Colonic mucosa (tissue), 4 donors: ENCODE measurements around the gene THSD7B. TPM values are rescaled to one million over a fixed set of nuclear protein-coding genes. Genes with fewer than 3 reads are reported as not detected.

Experiments used
- DNase-seq: peaks from one replicate; pipeline ENCODE4 v3.0.0-alpha.2; 2020
- H3K27ac ChIP-seq: fragments of 200-600 bp; one replicate; pipeline ENCODE4 v1.8.0; 2021
- H3K27me3 ChIP-seq: fragments of 200-600 bp; one replicate; pipeline ENCODE4 v1.8.0; 2021
- H3K36me3 ChIP-seq: fragments of 200-600 bp; one replicate; pipeline ENCODE4 v1.8.0; 2021
- H3K4me1 ChIP-seq: fragments of 200-600 bp; one replicate; pipeline ENCODE4 v1.8.0; 2021; ENCODE audit warnings: mild to moderate bottlenecking
- H3K4me3 ChIP-seq: fragments of 200-600 bp; one replicate; pipeline ENCODE4 v1.8.0; 2021
- H3K9ac ChIP-seq, 2 donors: one replicate each; pipeline ENCODE4 v1.7.0; 2013; ENCODE audit warnings: control low read depth in 2 of 2, low read depth in 2 of 2, low read length in 2 of 2
- H3K9me3 ChIP-seq: fragments of 200-600 bp; one replicate; pipeline ENCODE4 v1.8.0; 2021
- intact Hi-C: fragments of 100-400 bp; cut with DNase I; formaldehyde crosslinking; loops from one replicate; pipeline ENCODE4 v1.14.1; 2022
- total RNA-seq, 2 donors: library from RNA; stranded (reverse); fragmentation: NEBNext Ultra II Directional in 1 of 2; extraction: Animal tissue kit (Norgen Biotek cat#: 25700) in 1 of 2; gene quantifications; one replicate each; pipeline ENCODE4 v1.2.1, GENCODE V29; 2021
- TF ChIP-seq, protein P1 (sequence below): fragments of 200-600 bp; IDR thresholded peaks from one replicate; pipeline ENCODE4 v1.8.0; 2022; ENCODE audit warnings: antibody characterized with exemption, mild to moderate bottlenecking
- donor health status: healthy.
- donor health status: DM: no; HTN: no; CAD: no.
- donor health status: DM: no; HTN: no; CAD: no.

The THSD7B gene
- total RNA-seq, 2 donors from 2014 or later = 0.05 to 0.29 TPM

DNA sequence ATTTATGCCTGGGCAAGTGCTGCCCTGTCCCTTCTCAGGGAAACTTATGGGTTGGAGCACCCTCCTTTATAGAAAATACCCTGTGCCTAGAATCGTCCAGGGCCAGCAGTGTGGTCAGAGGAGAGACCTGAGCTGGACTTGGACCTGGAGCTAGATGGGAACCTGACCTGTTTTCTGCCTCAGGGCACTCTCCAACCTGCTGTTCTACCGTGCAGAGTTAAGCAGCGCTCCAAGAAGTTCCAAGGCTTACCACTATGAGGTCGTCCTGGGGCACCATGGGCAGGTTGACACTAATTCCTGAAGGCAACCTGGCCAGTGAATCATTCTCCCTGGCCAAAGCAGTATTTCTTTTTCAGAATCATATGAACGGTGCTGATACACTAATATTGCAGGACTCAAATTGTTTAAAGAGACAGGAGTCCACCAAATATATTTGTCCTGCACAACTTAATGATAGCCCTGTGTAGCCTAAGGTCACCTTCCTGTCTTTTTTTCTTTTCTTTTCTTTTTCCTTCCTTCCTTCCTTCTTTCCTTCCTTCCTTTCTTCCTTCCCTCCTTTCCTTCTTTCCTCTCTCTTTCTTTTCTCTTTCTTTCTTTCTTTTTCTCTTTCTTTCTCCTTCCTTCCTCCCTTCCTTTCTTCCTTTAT lies 743.5 kb downstream of the THSD7B start:
- no peak overlapping the region for H3K4me3 ChIP-seq
- H3K9me3 ChIP-seq = no peaks in the 10 kb centered on the region
- intact Hi-C loops = no loop called here
- no peak overlapping the region for H3K27ac ChIP-seq
- no peaks in the 10 kb centered on the region for H3K36me3 ChIP-seq
- DNase-seq = no peak
- H3K27me3 ChIP-seq = no peaks in the 10 kb centered on the region
- H3K4me1 ChIP-seq = no peaks in the 10 kb centered on the region
- H3K9ac ChIP-seq = no peak overlapping the region
- TF ChIP-seq, protein P1, sequence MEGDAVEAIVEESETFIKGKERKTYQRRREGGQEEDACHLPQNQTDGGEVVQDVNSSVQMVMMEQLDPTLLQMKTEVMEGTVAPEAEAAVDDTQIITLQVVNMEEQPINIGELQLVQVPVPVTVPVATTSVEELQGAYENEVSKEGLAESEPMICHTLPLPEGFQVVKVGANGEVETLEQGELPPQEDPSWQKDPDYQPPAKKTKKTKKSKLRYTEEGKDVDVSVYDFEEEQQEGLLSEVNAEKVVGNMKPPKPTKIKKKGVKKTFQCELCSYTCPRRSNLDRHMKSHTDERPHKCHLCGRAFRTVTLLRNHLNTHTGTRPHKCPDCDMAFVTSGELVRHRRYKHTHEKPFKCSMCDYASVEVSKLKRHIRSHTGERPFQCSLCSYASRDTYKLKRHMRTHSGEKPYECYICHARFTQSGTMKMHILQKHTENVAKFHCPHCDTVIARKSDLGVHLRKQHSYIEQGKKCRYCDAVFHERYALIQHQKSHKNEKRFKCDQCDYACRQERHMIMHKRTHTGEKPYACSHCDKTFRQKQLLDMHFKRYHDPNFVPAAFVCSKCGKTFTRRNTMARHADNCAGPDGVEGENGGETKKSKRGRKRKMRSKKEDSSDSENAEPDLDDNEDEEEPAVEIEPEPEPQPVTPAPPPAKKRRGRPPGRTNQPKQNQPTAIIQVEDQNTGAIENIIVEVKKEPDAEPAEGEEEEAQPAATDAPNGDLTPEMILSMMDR = no peak

DNA sequence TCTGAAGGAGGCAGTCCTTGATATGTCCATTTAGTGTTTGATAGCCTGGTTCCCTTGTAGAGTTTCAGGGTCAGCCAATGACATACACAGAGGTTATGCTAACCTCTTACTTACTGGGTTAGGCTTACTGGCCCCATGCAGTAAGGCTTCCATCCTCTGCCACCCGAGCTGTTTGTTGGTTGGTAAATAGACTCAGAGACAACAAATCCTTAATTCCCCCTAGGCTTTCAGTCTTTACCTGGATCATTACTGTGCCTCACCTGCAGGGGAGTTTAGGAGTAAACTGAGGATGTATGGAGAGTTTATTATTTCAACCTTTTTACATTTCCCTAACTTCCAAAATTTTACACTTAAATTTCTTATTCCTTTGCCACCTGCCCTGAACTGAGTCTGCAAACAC lies 746.2 kb downstream of the THSD7B start:
- H3K4me1 ChIP-seq = no peaks in the 10 kb centered on the region

DNA sequence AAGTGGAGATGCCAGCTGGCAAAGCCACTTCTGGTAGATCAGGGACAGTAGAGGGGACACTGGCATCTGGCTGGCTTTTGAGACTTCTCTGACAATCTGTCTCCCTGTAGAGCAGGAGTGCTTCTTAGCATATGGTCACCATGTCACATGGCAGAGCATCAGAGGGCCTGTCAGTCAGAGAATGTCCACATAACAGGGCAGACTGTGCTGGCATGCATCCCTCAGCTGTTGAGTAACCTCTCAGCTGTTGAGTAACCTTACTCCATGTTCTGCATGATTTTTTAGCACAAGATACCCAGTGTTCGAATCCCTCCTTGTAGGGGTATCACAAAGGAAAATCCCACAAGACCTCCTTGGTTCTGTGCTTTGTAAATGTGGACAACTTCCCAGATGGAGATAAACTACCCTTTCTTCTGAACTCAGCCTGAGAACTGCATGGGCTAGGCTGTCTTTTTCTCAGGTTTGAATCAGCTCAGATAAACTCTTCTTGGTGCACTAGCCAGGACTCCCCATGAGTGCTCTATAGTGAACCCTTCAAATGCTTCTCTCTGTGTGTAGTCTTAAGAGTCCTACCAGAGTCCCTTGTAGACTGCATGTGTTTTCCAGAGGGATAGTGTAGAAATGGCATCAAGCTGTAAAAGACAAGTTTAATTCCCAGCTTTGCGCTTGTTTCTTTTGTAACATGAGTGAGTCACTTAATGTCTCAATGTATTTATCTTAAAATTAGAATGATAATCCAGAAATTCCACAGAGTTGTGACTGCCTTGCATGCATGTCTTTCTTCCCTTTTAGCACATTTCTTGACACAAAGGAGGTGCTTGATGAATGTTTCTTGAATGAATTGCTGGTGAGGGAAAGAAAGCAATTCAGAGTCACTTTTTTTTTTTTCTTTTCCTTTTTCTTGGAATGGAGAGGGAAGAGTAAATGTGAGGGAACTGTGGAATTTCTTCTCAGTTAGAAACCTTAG lies 756.6 kb downstream of the THSD7B start:
- Histone ChIP-seq H3K9me3 (no peaks in the 10 kb centered on the region), H3K27me3 (no peaks in the 10 kb centered on the region), H3K9ac (no peak overlapping the region), H3K4me3 (no peak overlapping the region), H3K4me1 (no peaks in the 10 kb centered on the region), H3K27ac (no peak overlapping the region), H3K36me3 (no peaks in the 10 kb centered on the region)
- TF ChIP-seq, protein P1 = no peak
- no peak for DNase-seq
- intact Hi-C loops = no loop called here

More for the DNA sequence above, 746.2 kb downstream of the THSD7B start:
- Histone ChIP-seq H3K4me3 (no peak overlapping the region), H3K36me3 (no peaks in the 10 kb centered on the region), H3K27me3 (no peaks in the 10 kb centered on the region), H3K9ac (no peak overlapping the region), H3K9me3 (no peaks in the 10 kb centered on the region), H3K27ac (no peak overlapping the region)
- no peak for DNase-seq
- intact Hi-C loops = no loop called here
- TF ChIP-seq, protein P1 = no peak

DNA sequence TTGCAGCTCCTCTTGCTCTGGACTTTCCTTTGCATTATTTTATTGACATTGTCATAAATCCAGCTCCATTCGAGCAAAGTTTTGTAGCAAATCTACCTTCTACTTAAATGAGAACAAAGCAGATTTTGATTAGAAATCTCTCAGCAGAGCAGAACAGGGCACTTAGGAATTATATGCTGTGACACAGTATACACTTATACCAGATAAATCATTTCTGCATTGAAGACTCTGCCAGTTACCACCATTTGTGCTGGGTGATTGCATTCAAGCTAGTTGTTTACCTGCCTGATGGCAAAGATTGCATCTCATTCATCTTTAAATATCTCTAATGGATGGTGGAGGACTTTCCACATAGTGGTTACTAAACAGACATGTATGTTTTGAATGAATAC lies 757.3 kb downstream of the THSD7B start:
- Histone ChIP-seq H3K9ac (no peak overlapping the region), H3K4me3 (no peak overlapping the region), H3K27me3 (no peaks in the 10 kb centered on the region), H3K9me3 (no peaks in the 10 kb centered on the region), H3K4me1 (no peaks in the 10 kb centered on the region), H3K27ac (no peak overlapping the region), H3K36me3 (no peaks in the 10 kb centered on the region)
- TF ChIP-seq, protein P1 = no peak
- no peak for DNase-seq
- intact Hi-C loops = no loop called here

DNA sequence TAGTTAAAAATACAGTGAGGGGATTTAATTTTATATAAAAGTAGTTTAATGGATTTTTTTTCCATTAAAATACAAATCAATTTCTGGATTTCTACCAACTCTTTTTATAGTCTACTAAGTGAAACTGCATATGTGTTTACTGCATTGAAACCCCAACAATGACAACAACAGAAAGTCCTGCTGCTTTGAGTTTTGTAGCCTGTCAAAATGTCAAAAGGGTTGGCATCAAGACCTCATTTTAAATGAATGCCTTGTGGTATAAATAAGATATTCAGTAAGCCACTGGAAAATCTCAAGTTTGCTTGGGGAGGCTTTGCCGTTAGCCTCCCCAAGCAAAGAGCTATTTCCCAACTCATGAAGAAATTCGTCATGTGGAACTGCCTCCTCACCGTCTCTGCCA lies 758.6 kb downstream of the THSD7B start:
- TF ChIP-seq, protein P1 = no peak
- intact Hi-C loops = no loop called here
- H3K9me3 ChIP-seq = no peaks in the 10 kb centered on the region
- H3K27ac ChIP-seq = no peak overlapping the region
- no peaks in the 10 kb centered on the region for H3K36me3 ChIP-seq
- H3K27me3 ChIP-seq = no peaks in the 10 kb centered on the region
- no peak for DNase-seq
- no peaks in the 10 kb centered on the region for H3K4me1 ChIP-seq
- no peak overlapping the region for H3K9ac ChIP-seq
- no peak overlapping the region for H3K4me3 ChIP-seq
